ENCODE measurements around the gene CCDC69.

DNA sequence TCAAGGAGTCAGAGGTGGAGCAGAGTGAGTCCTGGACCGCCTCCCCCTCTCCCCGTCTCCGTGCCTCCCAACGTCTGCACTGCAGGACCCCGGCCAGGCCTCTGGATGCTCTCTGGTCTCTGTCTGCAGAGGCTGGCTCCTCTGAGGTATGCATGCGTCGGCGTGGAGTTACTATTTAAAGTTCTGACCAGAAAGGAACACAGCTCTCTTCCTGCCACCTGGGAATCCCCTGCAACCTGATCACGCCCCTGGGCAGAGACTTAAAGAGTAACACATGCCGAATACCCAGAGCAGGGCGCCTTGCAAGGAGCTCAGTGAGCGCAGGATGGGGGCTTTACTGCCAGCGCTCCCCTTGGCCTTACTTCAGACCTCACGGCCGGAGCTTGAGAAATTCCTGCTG, 82.4 kb downstream of the CCDC69 start:
- TF ChIP-seq, protein P1, sequence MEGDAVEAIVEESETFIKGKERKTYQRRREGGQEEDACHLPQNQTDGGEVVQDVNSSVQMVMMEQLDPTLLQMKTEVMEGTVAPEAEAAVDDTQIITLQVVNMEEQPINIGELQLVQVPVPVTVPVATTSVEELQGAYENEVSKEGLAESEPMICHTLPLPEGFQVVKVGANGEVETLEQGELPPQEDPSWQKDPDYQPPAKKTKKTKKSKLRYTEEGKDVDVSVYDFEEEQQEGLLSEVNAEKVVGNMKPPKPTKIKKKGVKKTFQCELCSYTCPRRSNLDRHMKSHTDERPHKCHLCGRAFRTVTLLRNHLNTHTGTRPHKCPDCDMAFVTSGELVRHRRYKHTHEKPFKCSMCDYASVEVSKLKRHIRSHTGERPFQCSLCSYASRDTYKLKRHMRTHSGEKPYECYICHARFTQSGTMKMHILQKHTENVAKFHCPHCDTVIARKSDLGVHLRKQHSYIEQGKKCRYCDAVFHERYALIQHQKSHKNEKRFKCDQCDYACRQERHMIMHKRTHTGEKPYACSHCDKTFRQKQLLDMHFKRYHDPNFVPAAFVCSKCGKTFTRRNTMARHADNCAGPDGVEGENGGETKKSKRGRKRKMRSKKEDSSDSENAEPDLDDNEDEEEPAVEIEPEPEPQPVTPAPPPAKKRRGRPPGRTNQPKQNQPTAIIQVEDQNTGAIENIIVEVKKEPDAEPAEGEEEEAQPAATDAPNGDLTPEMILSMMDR (IDR thresholded peaks at IDR 0.05): no peak
- TF ChIP-seq EZH2 (IDR thresholded peaks at IDR 0.05; ENCODE audit: borderline replicate concordance, insufficient read depth, low read depth, low read length, poor library complexity, severe bottlenecking): no peak

Data from B cell (primary cell).